Measurements from ENCODE around the gene SYT2.
"Not testable (repeated sequence)": the region's sequence is repeated elsewhere in the genome, so short reads cannot be mapped to it uniquely, and the experiment has no call there.

SYT2 gene

GRCh38 chr1:202639500-202639899 lies 70.8 kb downstream of the SYT2 start:
- no peak for DNase-seq

- not testable (repeated sequence) for DNase-seq
Measured at GRCh38 chr1:202638701-202639305, 71.5 kb downstream of the SYT2 start.

- no peak for DNase-seq
Measured at GRCh38 chr1:202638019-202638700, 72.1 kb downstream of the SYT2 start.

- DNase-seq, result not testable (repeated sequence)
Measured at GRCh38 chr1:202637321-202638018, 72.8 kb downstream of the SYT2 start.

GRCh38 chr1:202636171-202636570 lies 74.1 kb downstream of the SYT2 start:
- not testable (repeated sequence) for DNase-seq

GRCh38 chr1:202632241-202632640 lies 78.0 kb downstream of the SYT2 start:
- DNase-seq, result no peak

GRCh38 chr1:202631076-202631923 lies 79.0 kb downstream of the SYT2 start:
- no peak for DNase-seq

GRCh38 chr1:202630541-202630940 lies 79.7 kb downstream of the SYT2 start:
- DNase-seq, result no peak

GRCh38 chr1:202630096-202630495 lies 80.2 kb downstream of the SYT2 start:
- DNase-seq, result not testable (repeated sequence)

GRCh38 chr1:202629257-202629811 lies 80.9 kb downstream of the SYT2 start:
- DNase-seq, result peak; percentile 25

GRCh38 chr1:202628646-202629215 lies 81.5 kb downstream of the SYT2 start:
- DNase-seq, result no peak

GRCh38 chr1:202627841-202628565 lies 82.3 kb downstream of the SYT2 start:
- DNase-seq, result no peak

- DNase-seq, result not testable (repeated sequence)
Measured at GRCh38 chr1:202627036-202627435, 83.2 kb downstream of the SYT2 start.

- DNase-seq, result peak; percentile 61
Measured at GRCh38 chr1:202625416-202626360, 84.6 kb downstream of the SYT2 start.

GRCh38 chr1:202624781-202625108 lies 85.5 kb downstream of the SYT2 start:
- no peak for DNase-seq

- DNase-seq, result no peak
Measured at GRCh38 chr1:202624088-202624780, 86.0 kb downstream of the SYT2 start.

- DNase-seq, result not testable (repeated sequence)
Measured at GRCh38 chr1:202623476-202623875, 86.8 kb downstream of the SYT2 start.

- DNase-seq, result no peak
Measured at GRCh38 chr1:202623075-202623474, 87.2 kb downstream of the SYT2 start.

- DNase-seq, result no peak
Measured at GRCh38 chr1:202622388-202622787, 87.9 kb downstream of the SYT2 start.

- DNase-seq, result no peak
Measured at GRCh38 chr1:202621446-202621845, 88.8 kb downstream of the SYT2 start.
